Amniotic epithelial cell (primary cell): Measurements from ENCODE around the gene MGMT.

Experiments
- DNase-seq: peaks from one replicate; pipeline ENCODE4 v3.0.0-alpha.2; 2010; ENCODE audit warnings: low read depth

The MGMT gene

GRCh38 chr10:129712000-129712399, 245.0 kb downstream of the MGMT start:
- DNase-seq, result no peak

GRCh38 chr10:129713659-129714265, 246.7 kb downstream of the MGMT start:
- DNase-seq, result no peak

GRCh38 chr10:129715805-129716204, 248.8 kb downstream of the MGMT start:
- no peak for DNase-seq

GRCh38 chr10:129716211-129716681, 249.2 kb downstream of the MGMT start:
- no peak for DNase-seq

- no peak for DNase-seq
Measured at GRCh38 chr10:129716881-129717280, 249.8 kb downstream of the MGMT start.

DNA sequence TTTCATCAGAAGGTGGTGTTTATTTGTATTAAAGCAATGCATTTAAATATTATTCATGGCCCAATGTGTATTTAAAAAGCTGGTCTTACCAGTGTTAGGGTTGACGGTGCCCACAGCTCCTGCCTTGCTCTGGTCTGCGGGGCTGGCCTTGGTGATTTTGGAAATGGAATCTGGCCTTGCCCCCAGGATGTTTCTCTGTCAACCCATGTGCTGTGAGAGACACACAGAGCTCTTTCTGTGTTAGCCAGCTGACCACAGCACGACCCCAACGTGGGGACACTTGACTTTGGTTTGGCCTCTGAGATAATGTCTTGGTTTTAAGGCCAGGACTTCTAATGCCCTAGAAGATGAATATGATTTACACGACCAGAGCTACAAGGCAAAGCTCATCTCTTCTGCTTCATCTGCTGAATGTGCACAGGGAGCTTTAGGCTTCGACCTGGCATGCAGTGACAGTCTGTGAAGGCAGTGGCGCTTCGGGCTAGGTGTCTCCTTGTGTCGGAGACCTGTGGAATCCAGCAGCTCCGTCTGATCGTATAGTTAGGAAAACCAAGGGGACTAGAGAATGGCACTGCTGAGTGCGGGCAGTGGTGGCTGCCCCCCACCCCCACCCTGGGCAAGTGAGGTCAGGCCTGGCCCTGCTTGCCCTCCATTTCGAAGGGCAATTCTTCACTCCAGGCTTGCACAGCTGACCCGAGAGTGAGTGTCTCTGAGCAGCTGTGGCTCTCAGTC, 250.9 kb downstream of the MGMT start:
- DNase-seq, result no peak

DNA sequence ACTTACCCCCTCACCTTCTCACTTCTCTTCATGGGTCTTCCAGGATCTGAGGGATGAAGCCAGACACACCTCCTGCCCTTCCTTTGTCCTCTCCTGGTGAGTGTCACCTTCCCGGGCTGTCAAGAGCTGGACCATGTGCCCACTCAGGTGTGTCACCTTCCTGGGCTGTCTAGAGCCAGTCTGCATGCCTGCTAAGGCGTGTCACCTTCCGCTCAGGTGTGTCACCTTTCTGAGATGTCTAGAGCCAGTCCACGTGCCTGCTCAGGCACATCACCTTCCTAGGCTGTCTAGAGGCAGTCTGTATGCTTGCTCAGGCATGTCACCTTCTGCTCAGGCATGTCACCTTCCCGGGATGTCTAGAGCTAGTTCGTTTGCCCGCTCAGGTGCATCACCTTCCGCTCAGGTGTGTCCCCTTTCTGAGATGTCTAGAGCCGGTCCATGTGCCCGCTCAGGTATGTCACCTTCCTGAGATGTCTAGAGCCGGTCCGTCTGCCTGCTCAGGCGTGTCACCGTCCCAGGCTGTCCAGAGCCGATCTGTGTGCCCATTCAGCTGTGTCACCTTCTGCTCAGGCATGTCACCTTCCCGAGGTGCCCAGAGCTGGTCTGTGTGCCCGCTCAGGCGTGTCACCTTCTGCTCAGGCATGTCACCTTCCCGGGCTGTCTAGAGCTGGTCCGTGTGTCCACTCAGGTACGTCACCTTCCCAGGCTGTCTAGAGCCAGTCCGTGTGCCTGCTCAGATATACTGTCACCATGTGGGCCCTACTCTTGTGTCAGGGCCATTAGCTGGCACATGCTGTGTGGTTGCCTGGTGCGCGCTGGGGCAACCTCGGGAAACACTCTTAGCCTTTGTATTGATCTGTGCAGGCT, 251.7 kb downstream of the MGMT start:
- DNase-seq, result no peak

DNA sequence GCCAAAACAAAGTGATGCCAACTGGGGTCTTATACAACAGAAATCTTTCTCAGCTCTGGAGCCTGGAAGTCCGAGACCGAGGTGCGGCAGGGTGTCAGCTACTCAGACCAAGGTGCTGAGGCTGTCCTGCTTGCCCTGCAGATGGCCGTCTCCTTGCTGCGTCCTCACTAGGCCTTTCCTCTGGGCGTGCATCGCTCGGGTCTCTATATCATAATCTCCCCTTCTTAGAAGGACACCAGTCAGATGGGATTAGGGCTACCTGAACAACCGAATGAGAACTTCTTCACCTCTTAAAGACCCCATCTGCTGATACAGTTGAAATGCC, 252.3 kb downstream of the MGMT start:
- DNase-seq, result no peak

GRCh38 chr10:129719889-129720590, 253.0 kb downstream of the MGMT start:
- no peak for DNase-seq

- DNase-seq, result no peak
Measured at GRCh38 chr10:129725011-129725410, 258.0 kb downstream of the MGMT start.

DNA sequence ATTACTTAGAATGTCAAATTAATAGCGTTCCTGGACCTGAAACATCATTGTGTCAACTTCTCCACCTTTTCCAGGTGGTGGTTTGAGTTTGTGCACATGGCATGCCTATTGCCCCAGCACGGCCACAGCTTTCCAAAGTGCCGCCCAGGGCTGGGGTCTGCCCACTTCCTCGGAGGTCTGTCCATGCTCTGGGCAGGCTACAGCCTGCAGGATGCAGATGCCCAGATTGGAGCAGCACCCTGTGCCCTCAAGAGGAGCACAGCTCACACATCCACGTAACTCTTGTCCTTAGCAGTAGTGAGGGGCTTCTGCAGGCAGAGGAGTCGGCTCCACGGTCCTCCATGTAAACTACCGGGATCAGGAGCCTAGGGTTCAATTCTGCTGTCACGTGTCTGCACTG, 258.4 kb downstream of the MGMT start:
- DNase-seq, result no peak

- no peak for DNase-seq
Measured at GRCh38 chr10:129725890-129726631, 259.0 kb downstream of the MGMT start.

- DNase-seq, result no peak
Measured at GRCh38 chr10:129727071-129727470, 260.0 kb downstream of the MGMT start.

DNA sequence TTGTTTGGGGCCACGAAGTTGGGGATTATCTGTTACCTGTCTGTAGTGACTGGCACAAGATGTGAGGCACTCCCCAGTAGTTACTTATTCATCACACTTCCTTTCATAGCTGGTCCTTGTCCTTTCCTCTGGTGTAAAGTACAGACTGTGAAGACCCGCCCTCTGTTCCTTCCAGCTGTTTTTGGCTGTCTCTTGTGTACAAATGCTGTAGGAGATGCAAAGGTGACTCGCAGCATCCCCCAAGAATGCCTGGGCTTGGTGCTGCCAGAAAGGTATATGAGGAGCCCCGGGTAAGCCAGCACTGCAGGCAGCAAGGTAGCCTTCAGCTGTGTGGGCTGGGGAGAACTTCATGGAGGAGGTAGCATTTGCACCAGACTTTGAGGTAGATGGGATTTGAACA, 260.5 kb downstream of the MGMT start:
- DNase-seq, result no peak

DNA sequence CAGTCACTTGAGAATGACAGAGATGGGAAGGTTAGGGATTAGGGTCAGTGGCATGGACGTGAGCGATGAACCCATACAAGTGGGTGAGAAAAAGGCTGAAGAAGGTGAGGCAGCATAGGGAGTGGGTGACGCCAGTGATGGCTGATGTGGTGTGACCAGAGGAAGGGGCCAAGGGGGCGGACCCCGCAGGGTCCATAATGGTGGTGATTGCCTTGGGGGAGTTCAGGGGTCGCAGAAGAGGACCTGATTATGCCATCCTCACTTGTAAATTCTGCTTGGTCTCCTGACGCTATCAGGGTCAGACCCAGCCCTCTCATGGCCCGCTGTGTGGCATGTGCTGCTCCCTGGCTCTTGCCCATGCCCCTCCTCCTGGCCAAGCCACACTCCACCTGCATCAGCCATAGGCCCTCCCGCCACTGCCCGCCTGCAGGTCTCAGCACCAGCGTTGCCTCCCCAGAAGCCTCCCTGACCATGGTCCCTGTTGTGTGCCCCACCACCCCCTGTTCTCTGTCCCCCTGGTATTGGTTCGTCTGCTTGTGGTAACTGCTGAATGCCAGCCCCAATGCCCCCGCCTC, 261.3 kb downstream of the MGMT start:
- DNase-seq, result no peak

GRCh38 chr10:129728905-129729795, 262.1 kb downstream of the MGMT start:
- no peak for DNase-seq

DNA sequence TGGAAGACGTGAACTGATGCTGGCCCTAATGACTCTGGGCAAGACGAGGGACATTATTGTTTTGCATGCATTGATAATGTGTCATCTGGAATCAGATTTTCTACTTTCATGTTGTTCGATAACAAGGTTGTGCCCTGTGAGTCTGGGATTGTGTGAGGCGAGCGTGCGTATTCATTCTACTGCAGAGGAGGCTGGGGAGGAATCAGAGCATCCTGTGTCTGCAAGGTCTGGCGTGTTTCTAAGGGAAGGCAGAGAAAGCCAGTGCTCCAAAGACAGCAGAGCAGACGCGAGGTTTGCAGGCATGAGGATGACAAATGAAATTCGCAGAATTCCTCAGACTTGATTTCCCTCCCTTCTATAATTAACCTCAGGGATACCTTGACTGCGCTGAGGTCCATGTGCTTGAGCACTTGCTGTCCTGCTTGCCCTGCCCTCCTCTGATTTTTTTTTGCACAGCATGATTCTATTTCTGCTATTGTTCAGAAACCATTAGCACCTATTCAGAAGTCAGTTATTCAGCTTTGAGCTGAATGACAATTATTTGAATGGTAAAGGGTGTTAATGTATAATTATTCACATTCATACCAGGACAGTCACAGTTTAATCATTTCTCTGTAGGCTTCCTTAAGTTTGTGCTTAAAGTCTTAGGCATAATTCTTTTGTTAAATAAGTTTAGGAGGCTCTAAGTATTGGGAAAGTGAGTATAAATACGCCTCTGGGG, 263.4 kb downstream of the MGMT start:
- no peak for DNase-seq

DNA sequence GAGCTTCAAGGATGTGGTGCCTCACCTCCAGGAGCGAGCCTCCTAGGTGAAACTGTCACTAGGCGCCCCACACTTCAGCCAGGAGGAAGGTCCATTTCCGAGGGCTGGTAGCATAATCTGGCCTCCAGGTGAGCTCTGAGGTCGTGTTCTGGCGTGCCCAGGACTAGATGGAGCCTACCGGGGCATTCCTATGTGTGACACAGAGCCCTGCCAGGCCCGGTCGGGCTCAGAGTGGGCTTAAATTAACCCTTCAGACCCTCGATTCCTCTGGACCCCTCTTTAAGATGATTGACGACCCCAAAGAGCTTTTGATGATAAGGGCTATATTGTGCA, 263.9 kb downstream of the MGMT start:
- no peak for DNase-seq

DNA sequence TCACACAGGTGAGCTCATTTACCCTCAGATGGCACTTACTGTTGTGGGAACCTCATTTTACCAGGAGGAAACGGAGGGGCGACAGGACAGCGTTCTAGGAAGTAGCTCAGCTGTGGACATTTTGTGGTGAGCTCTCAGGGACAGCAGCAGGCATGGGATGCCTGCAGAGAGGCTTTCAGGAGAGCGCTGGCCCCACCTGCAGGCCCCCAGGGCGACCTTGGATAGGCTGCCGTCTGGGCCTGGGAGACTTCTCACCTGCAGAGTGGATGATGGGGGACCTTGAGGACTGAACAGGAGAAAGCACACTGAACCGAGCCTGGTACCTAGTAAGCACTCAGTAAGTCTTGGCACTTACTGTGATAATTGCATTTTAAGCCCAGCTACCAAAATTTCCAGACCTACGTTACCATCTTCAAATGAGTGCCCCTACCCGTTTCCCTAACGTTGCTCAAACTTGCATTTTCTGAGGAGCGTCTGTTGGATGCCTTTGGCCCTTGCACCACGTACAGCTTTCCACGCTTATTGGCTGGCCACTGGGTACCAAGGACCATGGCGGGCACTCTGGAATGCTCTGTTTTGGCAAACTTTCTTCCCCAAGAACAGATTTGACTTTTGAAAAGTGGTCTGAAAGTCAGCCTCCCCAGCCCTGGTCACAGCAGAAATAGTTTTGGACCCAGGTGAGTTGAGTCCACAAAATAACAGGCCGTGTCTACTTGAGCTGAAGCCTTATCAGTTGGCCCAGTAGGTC, 273.7 kb downstream of the MGMT start:
- DNase-seq, result no peak
